Measurements from ENCODE around the gene TMEM201. TPM values are rescaled to one million over a fixed set of nuclear protein-coding genes. Genes with fewer than 3 reads are reported as not detected.

Gene TMEM201
- total and polyA plus RNA-seq, 2 of the 8 experiments (the other 6 are each of a cell fraction or from before 2014, with no cell fraction given) = 8.2 to 27.1 TPM

DNA sequence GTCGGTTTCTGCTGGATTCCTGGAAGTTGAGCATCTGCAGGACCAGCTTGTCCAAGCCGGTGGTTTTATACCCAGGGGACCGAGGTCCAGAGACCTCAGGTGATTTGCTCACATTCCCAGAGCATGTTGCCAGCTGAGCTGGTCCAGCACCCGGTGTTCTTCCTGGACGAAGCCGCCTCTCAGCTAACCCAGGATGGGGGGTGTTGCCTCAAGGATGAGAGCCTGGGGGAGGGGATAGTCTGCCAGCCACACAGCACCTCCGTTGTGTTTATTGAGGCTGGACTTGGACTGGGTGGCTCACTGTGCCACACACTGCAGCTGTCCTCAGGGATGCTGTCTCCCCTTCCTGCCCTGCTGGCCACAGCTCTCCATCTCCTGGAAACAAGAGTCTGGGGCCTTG is 1.5 kb downstream of the TMEM201 start (continued):
- no peak for TF ChIP-seq CEBPB (IDR thresholded peaks at IDR 0.05; ENCODE audit: low read depth, low read length)
- TF ChIP-seq CHD1 (IDR thresholded peaks at IDR 0.05; ENCODE audit: low read depth, low read length) = no peak
- no peak for TF ChIP-seq POU5F1 (IDR thresholded peaks at IDR 0.05; ENCODE audit: low read depth, low read length)
- no peak for TF ChIP-seq SIN3A (conservative IDR thresholded peaks at IDR 0.05 in 1 of 2, IDR thresholded peaks at IDR 0.05 in 1 of 2; ENCODE audit: low read depth in 1 of 2, low read length in 2 of 2)
- TF ChIP-seq CHD7 (IDR thresholded peaks at IDR 0.05; ENCODE audit: insufficient replicate concordance, low read length) = no peak
